Immature natural killer cell (primary cell): ENCODE results near the gene FOXO3. TPM values are rescaled to one million over a fixed set of nuclear protein-coding genes. Genes with fewer than 3 reads are reported as not detected.
"Not testable (repeated sequence)": the region's sequence is repeated elsewhere in the genome, so short reads cannot be mapped to it uniquely, and the experiment has no call there.

Source experiments
- DNase-seq, 3 donors: peaks; one replicate each; pipeline ENCODE4 v3.0.0; 2022; ENCODE audit warnings: mixed read lengths in 1 of 3
- H3K27ac Mint-ChIP-seq, 6 donors: one replicate each; pipeline ENCODE4 v1.8.0; 2020; ENCODE audit warnings: mixed read lengths in 6 of 6, mild to moderate bottlenecking in 5 of 6, inconsistent platforms in 4 of 6, moderate library complexity in 3 of 6
- H3K27me3 Mint-ChIP-seq, 3 donors: one replicate each; pipeline ENCODE4 v1.8.0; 2020 to 2021; ENCODE audit warnings: low read depth in 3 of 3, mild to moderate bottlenecking in 3 of 3, mixed read lengths in 3 of 3, moderate library complexity in 3 of 3, inconsistent platforms in 1 of 3
- H3K36me3 Mint-ChIP-seq, 3 donors: one replicate each; pipeline ENCODE4 v1.8.0; 2020; ENCODE audit warnings: mixed read lengths in 3 of 3, inconsistent platforms in 2 of 3, mild to moderate bottlenecking in 2 of 3
- H3K4me1 Mint-ChIP-seq, 2 donors: one replicate each; pipeline ENCODE4 v1.8.0; 2020; ENCODE audit warnings: inconsistent platforms in 2 of 2, mild to moderate bottlenecking in 2 of 2, mixed read lengths in 2 of 2, moderate library complexity in 1 of 2
- H3K4me3 Mint-ChIP-seq, 5 donors: one replicate each; pipeline ENCODE4 v1.8.0; 2020; ENCODE audit warnings: mild to moderate bottlenecking in 5 of 5, mixed read lengths in 5 of 5, inconsistent platforms in 3 of 5, moderate library complexity in 3 of 5
- H3K9me3 Mint-ChIP-seq, 6 donors: one replicate each; pipeline ENCODE4 v1.8.0; 2020; ENCODE audit warnings: mild to moderate bottlenecking in 6 of 6, mixed read lengths in 6 of 6, inconsistent platforms in 4 of 6, moderate library complexity in 3 of 6
- polyA plus RNA-seq, 3 donors: library from polyadenylated mRNA; unstranded; fragments of 300-500 nt; fragmentation: Illumina TruSeq; gene quantifications; one replicate each; pipeline ENCODE4 v1.2.3, GENCODE V29; 2021

FOXO3 gene
- polyA plus RNA-seq, 3 donors from 2014 or later, result 20.3 to 41.3 (median 36.4) TPM

DNA sequence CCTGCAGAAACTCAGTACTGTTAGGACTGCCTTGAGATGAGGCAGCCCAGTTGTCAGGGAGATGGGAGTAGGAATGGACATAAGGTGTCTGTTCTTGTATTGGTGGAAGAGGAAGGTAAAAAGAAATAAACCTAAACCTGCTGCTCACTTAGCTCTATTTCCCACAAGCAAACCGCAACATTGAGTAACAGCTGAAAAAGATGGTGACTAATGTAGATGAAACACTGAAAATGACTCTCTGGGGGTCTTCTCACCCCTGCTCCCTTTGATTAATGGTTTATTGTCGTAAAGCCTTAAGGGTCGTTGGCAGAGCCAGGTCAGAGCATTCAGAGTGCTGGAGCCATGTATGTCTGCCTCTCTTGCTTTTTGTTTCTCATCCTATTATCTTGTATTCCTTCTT is 87.5 kb downstream of the FOXO3 start:
- Mint-ChIP-seq H3K9me3 (no peaks in the 10 kb centered on the region), H3K27me3 (peaks cover 0 to 2% (median 0%) of the 10 kb centered on the region in 3 donors), H3K4me1 (peaks cover 44 to 74% of the 10 kb centered on the region in 2 donors), H3K36me3 (peaks cover 0 to 4% (median 0%) of the 10 kb centered on the region in 3 donors), H3K27ac (no peak overlapping the region), H3K4me3 (no peak overlapping the region)
- no peak for DNase-seq

DNA sequence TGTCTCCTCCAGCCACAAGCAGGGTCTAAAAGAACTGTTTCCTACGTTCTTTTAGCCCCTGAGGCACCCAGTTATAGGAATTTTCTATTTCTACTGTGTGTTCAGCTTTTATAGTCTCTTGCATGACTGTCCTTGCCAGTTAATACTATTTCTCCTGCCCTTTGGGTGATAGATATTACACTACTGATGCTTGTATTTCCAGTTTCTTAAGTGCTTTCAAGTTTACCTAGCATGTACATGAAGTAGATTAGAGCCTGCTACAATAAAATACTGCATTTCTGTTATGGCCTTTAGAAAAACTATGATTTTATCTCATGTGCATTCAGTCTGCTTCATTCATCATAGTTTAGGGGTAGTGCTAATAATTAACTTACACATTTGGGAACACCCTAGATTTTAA is 89.6 kb downstream of the FOXO3 start:
- Mint-ChIP-seq H3K36me3 (peaks cover 0 to 4% (median 0%) of the 10 kb centered on the region in 3 donors), H3K27ac (peak overlapping the region in 1 of 6 donors; percentile 12), H3K9me3 (no peaks in the 10 kb centered on the region), H3K27me3 (peaks cover 0 to 4% (median 0%) of the 10 kb centered on the region in 3 donors), H3K4me3 (peak overlapping the region in 2 of 5 donors; percentile 8 to 14), H3K4me1 (peaks cover 55 to 77% of the 10 kb centered on the region in 2 donors)
- DNase-seq, result no peak

DNA sequence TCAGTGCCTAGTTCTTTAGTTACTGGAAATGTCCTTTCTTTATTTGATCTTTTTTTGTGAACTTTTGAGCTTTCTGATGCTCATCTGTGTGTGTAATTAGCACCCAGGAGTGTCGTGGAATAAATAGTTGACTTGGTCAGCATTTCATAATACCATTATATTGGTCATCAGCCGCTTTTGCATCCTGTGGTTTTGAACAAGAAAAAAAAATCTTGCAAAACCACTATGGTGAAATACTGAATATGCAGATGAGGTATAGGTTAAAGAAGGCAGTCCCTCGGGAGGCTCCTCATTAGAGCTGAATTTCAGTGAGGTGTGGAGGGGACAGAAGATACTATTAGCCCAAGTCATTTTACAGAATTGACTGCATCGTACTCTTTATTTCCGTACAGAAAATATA is 90.1 kb downstream of the FOXO3 start:
- Mint-ChIP-seq H3K4me1 (peaks cover 55 to 76% of the 10 kb centered on the region in 2 donors), H3K9me3 (no peaks in the 10 kb centered on the region)
- no peak for DNase-seq

DNA sequence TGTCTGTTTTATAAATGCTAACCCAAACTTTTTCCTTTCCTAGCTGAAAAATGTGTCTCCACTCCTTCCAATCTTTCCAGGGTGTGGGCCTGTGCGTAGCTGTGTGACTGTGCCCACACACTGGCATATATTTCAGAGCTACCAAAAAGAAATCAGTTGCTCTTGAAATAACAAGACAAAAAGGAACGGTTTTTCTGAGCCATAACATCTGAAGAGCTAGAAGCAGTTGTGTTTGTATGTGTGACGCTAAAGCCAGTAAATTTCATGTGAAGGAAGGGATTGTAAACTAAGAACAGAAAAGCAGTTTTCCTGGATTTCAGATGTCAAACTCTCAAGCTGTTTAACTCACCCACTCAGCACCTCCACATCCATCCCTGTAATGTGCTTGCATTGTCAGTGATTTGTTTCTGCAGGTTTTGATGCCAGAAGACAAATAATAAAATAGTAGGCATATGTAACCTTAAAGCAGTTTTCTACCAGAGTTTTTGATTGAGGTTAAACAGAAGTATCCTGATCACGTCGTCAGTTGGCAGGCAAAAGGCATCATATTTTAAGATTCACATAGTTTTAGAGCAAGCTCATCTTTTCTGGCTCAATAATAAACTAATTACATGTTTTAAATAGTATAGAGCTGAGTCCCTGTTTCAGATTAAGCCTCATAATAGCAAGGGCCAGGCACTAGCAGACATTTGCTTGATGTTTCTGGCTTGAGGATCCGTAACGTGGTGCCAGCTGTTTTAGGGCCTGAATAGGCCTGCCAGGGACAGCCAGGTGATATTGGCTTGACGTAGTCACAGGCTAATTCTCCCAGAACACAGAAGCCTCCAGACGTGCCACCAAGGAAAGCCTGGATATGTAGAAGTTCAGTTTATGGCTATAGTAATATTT is 90.9 kb downstream of the FOXO3 start:
- Mint-ChIP-seq H3K36me3 (peaks cover 0 to 4% (median 0%) of the 10 kb centered on the region in 3 donors), H3K9me3 (no peaks in the 10 kb centered on the region), H3K27ac (no peak overlapping the region), H3K4me3 (peak overlapping the region in 2 of 5 donors; percentile 18 to 34), H3K4me1 (peaks cover 56 to 75% of the 10 kb centered on the region in 2 donors), H3K27me3 (peaks cover 0 to 4% (median 0%) of the 10 kb centered on the region in 3 donors)
- no peak for DNase-seq

More for the DNA sequence above, 90.1 kb downstream of the FOXO3 start:
- Mint-ChIP-seq H3K27ac (no peak overlapping the region), H3K4me3 (peak overlapping the region in 4 of 5 donors; percentile 8 to 33 (median 14)), H3K27me3 (peaks cover 0 to 4% (median 0%) of the 10 kb centered on the region in 3 donors), H3K36me3 (peaks cover 0 to 4% (median 0%) of the 10 kb centered on the region in 3 donors)

DNA sequence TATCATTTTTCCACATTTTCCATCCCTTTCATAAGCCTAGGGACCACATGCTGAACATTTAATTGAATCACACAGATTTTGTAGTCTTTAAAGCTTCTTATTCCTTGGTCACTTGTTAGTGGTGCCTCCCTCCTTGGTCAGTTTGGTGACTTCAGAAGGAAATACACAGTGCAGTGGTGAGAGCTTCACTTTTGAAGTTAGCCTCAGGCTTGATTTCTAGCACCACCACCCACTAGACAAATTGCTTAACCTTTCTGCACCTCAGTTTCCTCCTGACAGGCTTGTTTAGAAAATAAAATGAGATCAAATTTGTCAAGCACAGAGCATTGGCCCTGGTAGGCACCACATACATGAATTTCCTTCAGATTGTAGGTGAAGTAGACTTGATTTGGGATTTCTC is 91.7 kb downstream of the FOXO3 start:
- peak; percentile 12 to 21 (median 16) for DNase-seq
- peaks cover 0 to 4% (median 0%) of the 10 kb centered on the region in 3 donors for H3K36me3 Mint-ChIP-seq
- no peaks in the 10 kb centered on the region for H3K9me3 Mint-ChIP-seq
- peaks cover 0 to 4% (median 0%) of the 10 kb centered on the region in 3 donors for H3K27me3 Mint-ChIP-seq
- peak overlapping the region in 4 of 5 donors; percentile 7 to 29 (median 12) for H3K4me3 Mint-ChIP-seq
- H3K4me1 Mint-ChIP-seq, result peaks cover 59 to 78% of the 10 kb centered on the region in 2 donors
- no peak overlapping the region for H3K27ac Mint-ChIP-seq

DNA sequence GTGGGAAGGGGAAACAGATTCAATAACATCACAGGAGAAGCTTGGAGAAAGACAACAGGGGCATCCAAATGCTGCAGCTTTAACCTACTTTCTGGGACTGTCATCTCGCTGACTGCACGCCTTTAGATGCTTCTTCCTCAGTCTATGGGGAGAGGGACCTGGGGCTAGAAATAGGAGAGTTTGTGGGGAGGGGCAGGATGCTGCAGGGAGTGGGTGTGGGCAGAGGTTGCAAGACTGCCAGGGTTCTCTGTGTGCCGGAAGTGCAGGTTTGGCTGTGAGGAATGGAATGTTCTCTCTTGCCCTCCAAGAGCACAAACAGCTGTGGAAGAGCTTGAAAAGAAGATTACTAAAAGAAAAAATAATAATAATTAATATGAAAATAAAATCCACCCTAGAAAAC is 93.2 kb downstream of the FOXO3 start:
- Mint-ChIP-seq H3K27ac (peak overlapping the region in 1 of 6 donors; percentile 53), H3K27me3 (peaks cover 0 to 4% (median 0%) of the 10 kb centered on the region in 3 donors), H3K36me3 (no peaks in the 10 kb centered on the region), H3K4me1 (peaks cover 68 to 92% of the 10 kb centered on the region in 2 donors), H3K9me3 (no peaks in the 10 kb centered on the region), H3K4me3 (peak overlapping the region in 2 of 5 donors; percentile 6 to 15)
- no peak for DNase-seq

DNA sequence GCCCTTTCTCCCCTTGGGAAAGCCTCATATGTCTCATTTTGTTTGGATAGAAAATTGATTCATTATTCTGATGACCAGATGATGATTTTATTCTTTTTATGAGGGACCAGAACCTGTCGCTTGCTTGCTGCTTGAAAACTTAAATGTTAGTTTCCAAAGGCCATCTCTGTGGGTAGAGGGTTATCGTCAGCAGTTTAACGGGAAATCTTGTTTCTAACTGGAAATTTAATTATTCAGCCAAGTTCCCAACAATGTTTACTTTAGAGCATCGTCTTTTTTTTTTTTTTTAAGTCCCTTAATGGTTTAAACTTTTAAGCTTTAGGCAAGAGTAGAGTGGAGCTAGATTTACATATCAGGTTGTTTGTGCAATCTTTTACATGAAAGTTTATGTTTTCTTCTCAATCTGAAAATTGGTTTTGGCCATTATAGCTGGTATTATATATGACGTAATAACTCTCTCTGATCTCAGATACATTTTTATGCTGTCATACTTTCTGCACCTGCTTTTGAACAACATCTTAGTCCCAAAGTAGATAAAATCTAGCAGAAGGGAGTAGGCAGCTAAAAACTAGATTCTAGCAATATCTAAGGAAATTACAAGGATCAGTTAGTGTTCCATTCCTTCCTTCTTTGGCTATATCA is 93.9 kb downstream of the FOXO3 start:
- peaks cover 0 to 4% (median 0%) of the 10 kb centered on the region in 3 donors for H3K27me3 Mint-ChIP-seq
- DNase-seq, result no peak
- H3K27ac Mint-ChIP-seq, result no peak overlapping the region
- H3K36me3 Mint-ChIP-seq, result no peaks in the 10 kb centered on the region
- H3K4me3 Mint-ChIP-seq, result no peak overlapping the region
- no peaks in the 10 kb centered on the region for H3K9me3 Mint-ChIP-seq
- H3K4me1 Mint-ChIP-seq, result peaks cover 67 to 92% of the 10 kb centered on the region in 2 donors

DNA sequence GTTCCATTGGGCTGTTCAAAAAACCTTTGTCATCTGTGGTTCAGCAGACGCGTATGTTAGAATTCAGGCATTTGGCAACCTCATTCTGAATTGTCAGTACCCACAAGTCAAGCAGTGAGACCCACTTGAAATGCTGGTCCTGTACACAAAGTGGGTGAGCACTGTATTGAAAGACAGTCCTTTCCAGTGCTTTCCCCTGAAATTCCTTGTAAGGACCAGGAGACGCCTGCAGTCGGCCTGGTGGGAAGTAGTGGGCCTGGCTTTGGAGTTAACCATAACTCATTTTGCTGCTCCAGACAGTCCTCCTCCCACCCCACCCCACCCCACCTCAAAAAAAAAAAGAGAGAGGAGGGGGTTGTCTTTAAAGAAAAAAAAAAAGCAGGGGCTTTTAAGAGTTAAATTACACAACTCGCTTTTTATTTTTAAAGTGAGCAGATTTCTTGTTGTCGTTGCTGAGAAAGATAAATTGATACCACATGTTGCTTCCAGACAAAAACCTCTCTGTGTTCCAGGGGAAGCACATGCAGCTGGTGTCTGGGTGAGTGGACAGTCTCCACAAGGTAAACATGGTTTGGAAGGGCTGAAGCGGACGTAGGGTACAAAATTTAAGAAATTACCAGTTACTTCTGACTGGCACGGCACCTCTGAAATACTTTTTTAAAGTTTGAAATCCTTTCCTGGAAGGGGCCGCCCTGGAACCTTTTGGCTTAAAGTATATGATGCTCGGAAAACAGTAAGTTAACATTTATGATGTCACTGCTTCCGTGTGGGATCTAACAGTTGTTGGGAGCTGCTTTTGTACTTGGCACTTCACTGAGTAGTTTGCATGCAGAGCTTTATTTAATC is 95.3 kb downstream of the FOXO3 start:
- H3K27me3 Mint-ChIP-seq, result peaks cover 0 to 4% (median 0%) of the 10 kb centered on the region in 3 donors
- DNase-seq, result no peak
- H3K27ac Mint-ChIP-seq, result no peak overlapping the region
- H3K9me3 Mint-ChIP-seq, result no peaks in the 10 kb centered on the region
- peaks cover 64 to 85% of the 10 kb centered on the region in 2 donors for H3K4me1 Mint-ChIP-seq
- H3K4me3 Mint-ChIP-seq, result no peak overlapping the region
- no peaks in the 10 kb centered on the region for H3K36me3 Mint-ChIP-seq

DNA sequence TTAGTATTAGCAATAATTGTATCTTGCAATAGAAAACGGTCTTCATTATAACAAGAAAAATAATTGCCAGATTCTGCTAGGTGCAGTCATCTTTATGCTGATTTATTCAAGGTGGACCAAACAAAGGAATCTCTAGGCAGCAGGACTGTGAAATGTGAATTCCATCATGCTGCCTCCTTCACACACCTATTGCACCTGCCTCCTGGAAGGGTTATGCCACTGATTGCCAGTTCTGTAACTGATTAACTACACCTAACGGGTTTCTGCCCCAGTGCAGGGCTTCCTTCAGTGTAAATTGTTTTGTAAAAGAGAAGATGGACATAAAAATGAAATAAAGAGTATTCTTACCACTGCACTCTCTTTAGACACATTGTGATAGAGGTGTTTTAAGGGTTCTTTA is 96.1 kb downstream of the FOXO3 start:
- no peaks in the 10 kb centered on the region for H3K36me3 Mint-ChIP-seq
- no peak for DNase-seq
- H3K9me3 Mint-ChIP-seq, result no peaks in the 10 kb centered on the region
- H3K4me3 Mint-ChIP-seq, result no peak overlapping the region
- peak overlapping the region in 1 of 6 donors; percentile 30 for H3K27ac Mint-ChIP-seq
- H3K4me1 Mint-ChIP-seq, result peaks cover 61 to 85% of the 10 kb centered on the region in 2 donors
- H3K27me3 Mint-ChIP-seq, result peaks cover 0 to 2% (median 0%) of the 10 kb centered on the region in 3 donors

DNA sequence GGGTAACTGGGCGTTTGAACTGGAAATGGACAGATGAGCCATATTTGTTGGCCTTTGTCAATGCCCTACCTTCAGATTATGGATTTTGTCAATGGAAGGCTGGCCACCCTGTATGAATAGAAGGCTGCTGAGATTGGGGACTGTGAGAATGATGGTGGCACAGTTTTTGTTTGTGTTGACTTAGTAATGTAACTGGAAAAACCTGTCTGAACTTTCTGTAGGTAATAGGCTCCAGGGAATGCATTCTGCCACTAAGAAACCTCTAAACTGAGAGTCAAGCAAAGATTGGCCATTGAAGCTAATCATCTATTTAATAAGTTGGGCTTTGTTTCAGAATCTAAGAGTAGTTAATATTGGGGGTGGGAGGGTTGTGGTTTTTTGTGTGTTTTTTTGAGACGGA is 97.5 kb downstream of the FOXO3 start:
- Mint-ChIP-seq H3K4me1 (peaks cover 56 to 80% of the 10 kb centered on the region in 2 donors), H3K27ac (no peak overlapping the region), H3K4me3 (no peak overlapping the region), H3K36me3 (peaks cover 0 to 1% (median 0%) of the 10 kb centered on the region in 3 donors), H3K27me3 (peaks cover 0 to 2% (median 0%) of the 10 kb centered on the region in 3 donors), H3K9me3 (no peaks in the 10 kb centered on the region)
- DNase-seq, result no peak

DNA sequence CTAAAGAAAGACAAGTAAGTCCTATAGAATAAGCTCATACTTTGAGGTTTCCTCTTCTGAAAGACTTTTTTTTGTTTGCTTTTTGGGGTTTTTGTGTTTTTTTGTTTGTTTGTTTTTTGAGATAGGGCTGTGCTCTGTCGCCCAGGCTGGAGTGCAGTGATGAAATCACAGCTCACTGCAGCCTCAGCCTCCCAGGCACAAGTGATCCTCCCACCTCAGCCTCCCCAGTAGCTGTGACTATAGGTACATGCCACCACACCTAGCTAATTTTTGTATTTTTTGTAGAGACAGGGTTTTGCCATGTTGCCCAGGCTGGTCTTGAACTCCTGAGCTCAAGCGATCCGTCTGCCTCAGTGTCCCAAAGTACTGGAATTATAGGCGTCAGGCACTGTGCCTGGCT is 98.1 kb downstream of the FOXO3 start:
- peaks cover 50 to 74% of the 10 kb centered on the region in 2 donors for H3K4me1 Mint-ChIP-seq
- H3K4me3 Mint-ChIP-seq, H3K27me3 Mint-ChIP-seq, H3K27ac Mint-ChIP-seq, DNase-seq, H3K36me3 Mint-ChIP-seq, H3K9me3 Mint-ChIP-seq: not testable (repeated sequence)

DNA sequence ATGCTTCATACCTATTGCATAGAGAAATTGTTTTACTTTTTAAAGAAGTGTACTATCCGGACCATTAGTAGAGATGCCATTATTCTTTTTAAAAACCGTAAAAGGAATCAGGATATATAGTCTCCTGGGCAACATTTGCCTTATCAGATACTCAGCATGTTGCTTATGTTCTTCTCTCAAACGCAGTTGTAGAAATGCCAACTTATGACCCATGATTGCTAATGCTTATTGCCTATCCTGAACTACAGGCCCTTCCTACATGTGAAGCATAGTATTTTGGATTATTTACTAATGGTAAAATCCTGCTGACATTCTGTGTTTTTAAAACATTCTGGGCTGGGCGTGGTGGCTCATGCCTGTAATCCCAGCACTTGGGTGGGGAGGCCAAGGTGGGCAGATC is 99.5 kb downstream of the FOXO3 start:
- H3K9me3 Mint-ChIP-seq, result no peaks in the 10 kb centered on the region
- H3K4me1 Mint-ChIP-seq, result peaks cover 43 to 65% of the 10 kb centered on the region in 2 donors
- H3K27ac Mint-ChIP-seq, result peak overlapping the region in 1 of 6 donors; percentile 8
- no peak for DNase-seq
- H3K27me3 Mint-ChIP-seq, result peaks cover 0 to 2% (median 0%) of the 10 kb centered on the region in 3 donors
- peaks cover 5 to 10% (median 7%) of the 10 kb centered on the region in 3 donors for H3K36me3 Mint-ChIP-seq
- no peak overlapping the region for H3K4me3 Mint-ChIP-seq

DNA sequence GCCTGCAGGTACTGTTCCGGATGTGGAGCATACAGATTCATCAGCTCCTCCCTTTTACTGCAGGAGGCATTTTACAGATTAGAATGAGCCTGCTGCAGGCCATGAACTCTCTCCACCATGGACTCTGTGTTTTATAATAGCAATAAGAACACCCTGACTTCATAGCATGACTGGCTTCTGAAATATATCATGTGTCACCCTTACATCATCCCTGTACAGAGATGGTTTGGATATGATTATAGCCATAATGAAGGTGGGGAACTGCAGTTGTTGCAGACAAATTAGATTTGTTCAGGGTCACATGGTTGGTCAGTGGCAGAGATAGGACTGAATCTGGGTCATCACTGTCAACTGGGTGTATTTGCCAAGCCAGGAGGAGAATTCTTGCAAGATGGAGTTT is 100.7 kb downstream of the FOXO3 start:
- H3K4me1 Mint-ChIP-seq, result peaks cover 45 to 68% of the 10 kb centered on the region in 2 donors
- H3K4me3 Mint-ChIP-seq, result no peak overlapping the region
- DNase-seq, result no peak
- no peak overlapping the region for H3K27ac Mint-ChIP-seq
- H3K9me3 Mint-ChIP-seq, result no peaks in the 10 kb centered on the region
- peaks cover 6 to 10% (median 8%) of the 10 kb centered on the region in 3 donors for H3K36me3 Mint-ChIP-seq
- peaks cover 0 to 2% (median 0%) of the 10 kb centered on the region in 3 donors for H3K27me3 Mint-ChIP-seq
